C4-2B (cell line): Measurements from ENCODE around the gene PDE4A.

Source experiments
- CTCF ChIP-seq: fragments of 450-650 bp; conservative IDR thresholded peaks from 2 replicates; pipeline ENCODE4 v1.5.1; 2017; ENCODE audit warnings: mild to moderate bottlenecking
- ZFX ChIP-seq: fragments of 450-650 bp; IDR thresholded peaks from 2 replicates; pipeline ENCODE4 v1.6.1; 2017

GRCh38 chr19:10422046-10422461 lies 1.7 kb downstream of the PDE4A start:
- TF ChIP-seq ZFX (no peak), CTCF (no peak)
